Omental fat pad (tissue), 4 donors: ENCODE data around the gene ITPR1. TPM values are rescaled to one million over a fixed set of nuclear protein-coding genes. Genes with fewer than 3 reads are reported as not detected.

Source experiments
- ATAC-seq: fragments of 150-250 bp; one replicate; pipeline ENCODE4 v1.9.1; 2016; ENCODE audit warnings: mild to moderate bottlenecking, moderate library complexity; ENCODE audit not compliant: low FRiP score
- DNase-seq: peaks from one replicate; pipeline ENCODE4 v3.0.0-alpha.2; 2019; ENCODE audit warnings: low spot score
- total RNA-seq, 4 donors: library from RNA; depleted of rRNA; stranded (reverse); fragments of >200 nt; gene quantifications; one replicate each; pipeline ENCODE4 v1.1.0, GENCODE V29; 2016
- TF ChIP-seq, protein P1 (sequence below), 3 donors: fragments of 450-650 bp; IDR thresholded peaks; one replicate each; pipeline ENCODE4 v1.5.1; 2016 to 2017; ENCODE audit warnings: antibody characterized with exemption in 3 of 3, mild to moderate bottlenecking in 3 of 3, moderate library complexity in 2 of 3

The ITPR1 gene
- total RNA-seq, 4 donors from 2014 or later = 38.3 to 58.5 (median 41.3) TPM

DNA sequence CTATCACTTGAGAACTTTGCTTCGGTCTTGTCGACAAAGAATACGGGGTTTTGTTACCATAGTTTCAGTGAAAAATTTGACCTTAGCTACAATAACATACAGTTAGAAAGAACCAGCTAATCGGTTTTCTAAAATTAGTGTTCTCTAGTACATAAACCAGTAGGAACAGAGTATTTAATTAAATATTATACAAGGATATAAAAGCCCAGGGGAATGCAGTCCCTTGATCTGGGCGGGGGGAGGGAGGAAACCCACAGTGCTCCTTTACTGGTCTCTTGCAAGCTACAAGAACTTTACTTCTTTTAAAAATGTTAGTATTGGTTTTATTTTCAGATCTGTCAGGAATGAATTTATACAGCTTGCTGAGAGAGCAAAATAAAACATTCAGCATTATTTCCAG is 41.8 kb downstream of the ITPR1 start:
- TF ChIP-seq, protein P1, sequence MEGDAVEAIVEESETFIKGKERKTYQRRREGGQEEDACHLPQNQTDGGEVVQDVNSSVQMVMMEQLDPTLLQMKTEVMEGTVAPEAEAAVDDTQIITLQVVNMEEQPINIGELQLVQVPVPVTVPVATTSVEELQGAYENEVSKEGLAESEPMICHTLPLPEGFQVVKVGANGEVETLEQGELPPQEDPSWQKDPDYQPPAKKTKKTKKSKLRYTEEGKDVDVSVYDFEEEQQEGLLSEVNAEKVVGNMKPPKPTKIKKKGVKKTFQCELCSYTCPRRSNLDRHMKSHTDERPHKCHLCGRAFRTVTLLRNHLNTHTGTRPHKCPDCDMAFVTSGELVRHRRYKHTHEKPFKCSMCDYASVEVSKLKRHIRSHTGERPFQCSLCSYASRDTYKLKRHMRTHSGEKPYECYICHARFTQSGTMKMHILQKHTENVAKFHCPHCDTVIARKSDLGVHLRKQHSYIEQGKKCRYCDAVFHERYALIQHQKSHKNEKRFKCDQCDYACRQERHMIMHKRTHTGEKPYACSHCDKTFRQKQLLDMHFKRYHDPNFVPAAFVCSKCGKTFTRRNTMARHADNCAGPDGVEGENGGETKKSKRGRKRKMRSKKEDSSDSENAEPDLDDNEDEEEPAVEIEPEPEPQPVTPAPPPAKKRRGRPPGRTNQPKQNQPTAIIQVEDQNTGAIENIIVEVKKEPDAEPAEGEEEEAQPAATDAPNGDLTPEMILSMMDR (IDR thresholded peaks at IDR 0.05) = no peak
- DNase-seq (no peak), ATAC-seq (no peak)

DNA sequence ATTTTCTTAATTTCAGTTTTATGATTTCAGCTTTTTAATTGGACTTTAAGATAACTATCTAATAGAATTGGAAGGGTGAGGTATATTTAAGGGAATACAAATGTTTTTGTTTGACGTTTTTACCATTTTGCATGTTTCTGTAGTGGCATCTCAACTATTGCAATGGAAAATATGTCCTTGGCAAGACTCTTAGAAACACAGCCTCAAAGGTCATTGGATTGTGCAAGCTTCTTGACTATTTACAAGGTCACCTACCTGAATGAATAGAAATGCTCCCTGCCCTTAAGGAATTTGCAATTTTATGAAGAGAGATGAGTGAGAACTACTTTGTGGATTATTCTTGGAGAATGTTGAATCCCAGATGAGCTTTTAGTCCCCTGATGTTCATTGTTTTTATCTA is 43.1 kb downstream of the ITPR1 start:
- no peak for DNase-seq
- TF ChIP-seq, protein P1 (IDR thresholded peaks at IDR 0.05) = no peak
- ATAC-seq = no peak

DNA sequence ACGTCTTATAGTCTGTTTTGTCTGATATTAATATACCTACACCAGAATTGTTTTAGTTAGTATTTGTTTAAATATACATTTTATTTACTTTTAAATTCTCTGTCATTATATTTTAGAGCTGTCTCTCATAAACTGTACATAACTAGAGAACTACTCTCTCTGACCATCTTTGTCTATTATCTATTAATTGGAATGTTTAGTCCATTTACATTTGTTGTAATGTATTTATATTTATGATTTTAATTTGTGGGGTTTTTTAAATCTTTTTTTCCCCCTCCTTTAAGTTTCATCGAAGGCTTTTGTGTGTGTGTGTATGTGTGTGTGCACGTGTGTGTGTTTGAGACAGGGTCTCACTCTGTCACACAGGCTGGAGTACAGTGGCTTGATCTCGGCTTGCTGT is 47.1 kb downstream of the ITPR1 start:
- DNase-seq (no peak), ATAC-seq (no peak)
- TF ChIP-seq, protein P1 (IDR thresholded peaks at IDR 0.05) = no peak

DNA sequence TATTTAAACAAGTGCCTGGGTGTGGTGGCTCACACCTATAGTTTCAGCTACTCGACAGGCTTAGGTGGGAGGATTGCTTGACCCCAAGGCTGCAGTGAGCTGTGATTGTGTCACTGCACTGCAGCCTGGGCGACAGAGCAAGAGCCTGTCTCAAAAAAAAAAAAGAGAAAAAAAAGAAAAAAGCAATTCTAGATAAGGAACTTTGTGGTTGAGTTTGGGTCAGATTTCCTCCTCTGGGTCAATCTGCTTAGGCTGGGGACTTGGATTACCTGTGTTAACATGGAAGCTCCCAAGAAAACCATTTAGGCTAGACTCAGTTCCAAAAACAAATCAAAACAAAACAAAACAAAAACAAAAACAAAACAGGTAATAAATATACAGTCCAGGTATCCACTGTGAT is 50.0 kb downstream of the ITPR1 start:
- TF ChIP-seq, protein P1 (IDR thresholded peaks at IDR 0.05) = no peak
- ATAC-seq = no peak

DNA sequence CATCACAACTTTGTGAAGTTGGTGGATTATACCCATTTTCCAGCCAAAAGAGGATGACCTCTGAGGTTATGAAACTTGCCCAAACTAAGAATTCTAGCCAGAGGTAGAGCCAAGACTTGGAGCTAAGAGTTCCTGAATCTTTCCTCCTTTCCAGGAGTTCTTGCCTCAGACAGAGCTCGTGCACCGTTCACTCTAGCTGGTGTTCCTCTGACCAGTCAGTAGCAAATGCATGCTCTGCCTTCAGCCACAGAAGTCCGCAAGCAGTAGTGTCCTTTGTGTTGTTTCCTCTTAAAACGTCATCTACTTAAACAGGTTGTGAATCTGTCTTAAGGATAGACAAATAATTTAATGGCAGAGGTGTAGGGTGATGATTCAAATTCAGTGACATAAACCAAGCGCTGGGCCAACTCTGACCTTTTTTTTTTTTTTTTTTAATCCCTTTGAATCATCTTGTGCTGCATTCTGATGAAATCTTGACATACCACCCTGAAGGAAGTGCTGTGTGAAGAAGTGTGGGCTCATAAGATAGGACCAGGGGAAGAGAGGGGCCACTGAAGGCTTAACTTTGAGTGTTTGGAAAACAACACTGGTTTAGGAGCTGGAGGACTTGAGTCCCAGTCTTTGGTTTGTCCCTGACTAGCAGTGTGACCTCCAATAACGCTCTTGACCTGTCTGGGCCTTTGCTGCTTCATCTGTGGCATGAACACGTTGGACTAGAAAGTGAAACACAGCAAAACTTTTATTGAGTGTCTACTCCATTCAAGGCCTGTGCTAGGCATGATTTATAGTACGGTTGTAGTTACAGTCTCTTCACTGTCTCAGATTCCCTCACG is 53.4 kb downstream of the ITPR1 start:
- no peak for ATAC-seq
- TF ChIP-seq, protein P1 (IDR thresholded peaks at IDR 0.05) = no peak
- DNase-seq = no peak

More for the DNA sequence above, 50.0 kb downstream of the ITPR1 start:
- DNase-seq = no peak

DNA sequence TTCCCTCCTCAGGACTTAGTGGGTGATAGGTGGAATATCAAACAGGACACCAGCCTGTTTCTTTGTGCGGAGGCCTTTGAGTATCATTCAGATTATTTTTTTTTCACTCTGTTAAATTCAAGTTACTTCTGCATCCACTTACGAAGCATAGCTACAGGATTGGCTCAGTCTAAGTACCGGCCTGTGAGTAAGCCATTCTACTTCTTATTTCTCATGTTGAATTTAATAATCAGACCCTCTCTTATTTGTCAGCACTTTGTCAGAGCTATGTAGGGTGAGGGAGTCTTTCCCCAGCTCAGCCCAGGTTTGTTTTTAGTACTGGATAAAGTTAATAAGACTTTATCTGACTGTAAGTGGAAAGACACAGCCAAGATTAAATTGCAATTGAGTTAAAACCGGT is 54.7 kb downstream of the ITPR1 start:
- no peak for ATAC-seq
- TF ChIP-seq, protein P1 (IDR thresholded peaks at IDR 0.05) = no peak

DNA sequence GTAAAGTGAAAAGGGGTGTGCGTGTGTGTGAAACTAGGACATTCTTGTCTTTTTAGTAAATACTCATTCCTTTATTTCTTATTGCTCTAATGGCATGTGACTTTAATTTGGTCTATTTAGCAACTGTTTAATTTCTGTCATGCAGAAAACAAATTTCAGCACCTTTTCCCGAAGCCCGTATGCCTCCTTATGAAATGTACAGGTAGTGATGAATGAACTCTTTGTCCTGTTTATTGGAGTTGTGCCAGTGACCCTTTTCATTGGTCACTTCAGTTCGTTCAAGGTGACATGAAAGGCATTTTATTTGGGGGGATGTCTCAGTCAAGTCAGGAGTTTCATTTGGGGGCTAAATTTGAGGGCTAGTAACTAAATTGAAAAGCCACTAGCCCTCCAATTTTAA is 55.2 kb downstream of the ITPR1 start:
- DNase-seq (no peak), ATAC-seq (no peak)
- TF ChIP-seq, protein P1 (IDR thresholded peaks at IDR 0.05) = no peak

More for the DNA sequence above, 54.7 kb downstream of the ITPR1 start:
- no peak for DNase-seq
